Motor neuron (in vitro differentiated cells): ENCODE results near the gene OR3A3. TPM values are rescaled to one million over a fixed set of nuclear protein-coding genes. Genes with fewer than 3 reads are reported as not detected.
"Not testable (repeated sequence)": the region's sequence is repeated elsewhere in the genome, so short reads cannot be mapped to it uniquely, and the experiment has no call there.

Experiments used
- ATAC-seq, 8 experiments: fragments of 200-7000 bp; cut with Tn5 transposase; replicated peaks in 6 of 8; 2 replicates each; pipeline ENCODE4 v1.8.0; 2021; ENCODE audit warnings: mild to moderate bottlenecking in 8 of 8, moderate library complexity in 8 of 8
- H3K27ac ChIP-seq, 2 donors: fragments of 250-450 bp; sonication (Bioruptor Pico); 2 replicates each; pipeline ENCODE4 v1.9.0; 2021; ENCODE audit warnings: antibody characterized with exemption in 2 of 2, mild to moderate bottlenecking in 2 of 2, moderate library complexity in 1 of 2
- H3K4me1 ChIP-seq, 2 donors: fragments of 250-450 bp; sonication (Bioruptor Pico); replicated peaks in 1 of 2; 2 replicates each; pipeline ENCODE4 v1.6.1; 2021; ENCODE audit warnings: antibody characterized with exemption in 2 of 2, mild to moderate bottlenecking in 2 of 2, moderate library complexity in 1 of 2
- H3K4me3 ChIP-seq, 5 donors: fragments of 250-450 bp; sonication (Bioruptor Pico); 2 replicates each; pipeline ENCODE4 v1.9.0; 2021; ENCODE audit warnings: antibody characterized with exemption in 5 of 5, mild to moderate bottlenecking in 5 of 5, moderate library complexity in 4 of 5
- WGBS, 10 experiments: fragments of 450-650 bp; shearing (Covaris generic); methylation state at CpG; one replicate each; pipeline ENCODE4 v1.0.0; 2022; 5-methylcytosine and 5-hydroxymethylcytosine counted together
- in situ Hi-C, 9 experiments: fragments of 400-800 bp; cut with MboI; loops; one replicate each; pipeline ENCODE4 v1.15.0; 2021; ENCODE audit warnings: low sequenced_read_pairs in 9 of 9, low pct_unique_long_range_greater_than_20kb in 2 of 9; ENCODE audit not compliant: unreplicated experiment in 9 of 9
- total RNA-seq, 8 experiments: library from RNA; unstranded; fragments of 300-600 nt; gene quantifications; 2 replicates each; pipeline versions ENCODE4 v1.2.3 to v1.2.4, GENCODE V29; 2022

OR3A3 gene
- total RNA-seq, result under 1 TPM in 5 of 8 experiments, not detected in 3; 0.10 to 0.47 (median 0.14) TPM

- Histone ChIP-seq H3K4me1 (no peaks in the 10 kb centered on the region), H3K27ac (no peak within 1 kb of the TSS), H3K4me3 (no peak within 1 kb of the TSS)
- no peak for ATAC-seq
- in situ Hi-C loops, result no loop called here
- 50 to 100% (median 85%) methylated on average over 1 of the region's 3 CpGs; no CpG with 5 or more reads in 4 of the 10 experiments for WGBS, 10 experiments
Measured at GRCh38 chr17:3411070-3411469, at the start of gene OR3A3. OR3A3 (plus strand) TSS chr17:3411370.

GRCh38 chr17:3371167-3371566 is 40.0 kb upstream of the OR3A3 start:
- in situ Hi-C loops, H3K4me1 ChIP-seq, ATAC-seq, H3K27ac ChIP-seq, H3K4me3 ChIP-seq: not testable (repeated sequence)
- WGBS, 10 experiments, result no CpG with 5 or more reads among the region's 31 CpGs

GRCh38 chr17:3378321-3378720 is 32.8 kb upstream of the OR3A3 start:
- ATAC-seq, result no peak
- Histone ChIP-seq H3K4me3 (no peak overlapping the region), H3K4me1 (no peaks in the 10 kb centered on the region), H3K27ac (no peak overlapping the region)
- WGBS, 10 experiments, result 65% methylated on average over 5 of the region's 8 CpGs; no CpG with 5 or more reads in 9 of the 10 experiments
- in situ Hi-C loops, result no loop called here

- ATAC-seq, result no peak
- in situ Hi-C loops, result no loop called here
- WGBS, 10 experiments, result 20 to 100% (median 80%) methylated on average over 1 to 3 of the region's 5 CpGs; no CpG with 5 or more reads in 3 of the 10 experiments
- Histone ChIP-seq H3K27ac (no peak overlapping the region), H3K4me3 (no peak overlapping the region), H3K4me1 (no peaks in the 10 kb centered on the region)
Measured at GRCh38 chr17:3381957-3382356, 29.2 kb upstream of the OR3A3 start.

GRCh38 chr17:3385869-3386816 is 25.0 kb upstream of the OR3A3 start, which contains the start of gene OR3A2:
OR3A2 (minus strand) TSS chr17:3386308.
- in situ Hi-C loops, result no loop called here
- H3K4me1 ChIP-seq, result no peaks in the 10 kb centered on the region
- H3K4me3 ChIP-seq, result peak within 1 kb of the TSS in 2 of 5 donors; percentile 17 to 18
- H3K27ac ChIP-seq, result no peak within 1 kb of the TSS
- peak in 2 of 8 experiments; percentile 79 to 80 for ATAC-seq
- 14 to 100% (median 80%) methylated on average over 1 to 28 of the region's 92 CpGs; no CpG with 5 or more reads in 1 of the 10 experiments for WGBS, 10 experiments

- in situ Hi-C loops, result no loop called here
- no peak overlapping the region for H3K4me3 ChIP-seq
- no peaks in the 10 kb centered on the region for H3K4me1 ChIP-seq
- ATAC-seq, result no peak
- no peak overlapping the region for H3K27ac ChIP-seq
- WGBS, 10 experiments, result 16 to 74% (median 61%) methylated on average over 1 to 4 of the region's 4 CpGs; no CpG with 5 or more reads in 1 of the 10 experiments
Measured at GRCh38 chr17:3389791-3390190, 21.4 kb upstream of the OR3A3 start.

- ATAC-seq, result peak in 3 of 8 experiments; percentile 48 to 71 (median 61)
- H3K4me1 ChIP-seq, H3K4me3 ChIP-seq, H3K27ac ChIP-seq, in situ Hi-C loops: not testable (repeated sequence)
- WGBS, 10 experiments, result 0 to 83% (median 4%) methylated on average over 1 to 2 of the region's 7 CpGs; no CpG with 5 or more reads in 6 of the 10 experiments
Measured at GRCh38 chr17:3397801-3398200, 13.4 kb upstream of the OR3A3 start.

GRCh38 chr17:3398310-3398709 is 12.9 kb upstream of the OR3A3 start, which contains the start of gene OR1E1:
OR1E1 (minus strand) TSS chr17:3398410; CDS start chr17:3398410, 0 bp downstream.
- 0 to 88% (median 67%) methylated on average over 1 of the region's 1 CpG; no CpG with 5 or more reads in 4 of the 10 experiments for WGBS, 10 experiments
- Histone ChIP-seq H3K27ac (no peak within 1 kb of the TSS), H3K4me3 (no peak within 1 kb of the TSS), H3K4me1 (no peaks in the 10 kb centered on the region)
- no peak for ATAC-seq
- in situ Hi-C loops, result no loop called here

GRCh38 chr17:3400055-3400454 is 11.1 kb upstream of the OR3A3 start:
- H3K4me3 ChIP-seq, result no peak overlapping the region
- 0 to 89% (median 66%) methylated on average over 2 to 6 of the region's 6 CpGs; no CpG with 5 or more reads in 1 of the 10 experiments for WGBS, 10 experiments
- no peak for ATAC-seq
- H3K27ac ChIP-seq, result no peak overlapping the region
- H3K4me1 ChIP-seq, result no peaks in the 10 kb centered on the region
- in situ Hi-C loops, result no loop called here

GRCh38 chr17:3401786-3402185 is 9.4 kb upstream of the OR3A3 start:
- no peak for ATAC-seq
- WGBS, 10 experiments, result 8 to 54% (median 38%) methylated on average over 1 to 2 of the region's 2 CpGs
- no peak overlapping the region for H3K27ac ChIP-seq
- in situ Hi-C loops, result no loop called here
- H3K4me1 ChIP-seq, result no peaks in the 10 kb centered on the region
- H3K4me3 ChIP-seq, result no peak overlapping the region

GRCh38 chr17:3403856-3404255 is 7.3 kb upstream of the OR3A3 start:
- H3K4me3 ChIP-seq, H3K27ac ChIP-seq, in situ Hi-C loops, H3K4me1 ChIP-seq, ATAC-seq: not testable (repeated sequence)
- 0 to 100% (median 71%) methylated on average over 1 of the region's 1 CpG; no CpG with 5 or more reads in 5 of the 10 experiments for WGBS, 10 experiments

GRCh38 chr17:3412216-3412615 is 1.0 kb downstream of the OR3A3 start:
- ATAC-seq, H3K4me3 ChIP-seq, H3K4me1 ChIP-seq, in situ Hi-C loops, H3K27ac ChIP-seq: not testable (repeated sequence)
- no CpG with 5 or more reads among the region's 16 CpGs for WGBS, 10 experiments

- no peaks in the 10 kb centered on the region for H3K4me1 ChIP-seq
- in situ Hi-C loops, result no loop called here
- no peak overlapping the region for H3K4me3 ChIP-seq
- H3K27ac ChIP-seq, result no peak overlapping the region
- no peak for ATAC-seq
- 23 to 75% (median 63%) methylated on average over 1 to 5 of the region's 5 CpGs for WGBS, 10 experiments
Measured at GRCh38 chr17:3415610-3416009, 4.4 kb downstream of the OR3A3 start.
